ENCODE measurements around the gene KRTAP19-8.

GRCh38 chr21:30994932-30995331 lies 43.3 kb downstream of the KRTAP19-8 start:
- TF ChIP-seq CTCF (IDR thresholded peaks at IDR 0.05) (no peak), EZH2 (IDR thresholded peaks at IDR 0.05) (no peak), EZH2phosphoT487 (IDR thresholded peaks at IDR 0.05) (no peak)

Data from neural progenitor cell (in vitro differentiated cells).